Stimulated activated CD4-positive, alpha-beta T cell treated with anti-CD3 and anti-CD28 coated beads, Interleukin-15, amount 100 ng/mL, for 48 hours (primary cell): ENCODE data around the gene TMEM18.

ENCODE experiments used
- DNase-seq, 2 donors: peaks; one replicate each; pipeline ENCODE4 v3.0.0-alpha.2; 2020; ENCODE audit warnings: low read depth in 2 of 2

TMEM18 gene

DNA sequence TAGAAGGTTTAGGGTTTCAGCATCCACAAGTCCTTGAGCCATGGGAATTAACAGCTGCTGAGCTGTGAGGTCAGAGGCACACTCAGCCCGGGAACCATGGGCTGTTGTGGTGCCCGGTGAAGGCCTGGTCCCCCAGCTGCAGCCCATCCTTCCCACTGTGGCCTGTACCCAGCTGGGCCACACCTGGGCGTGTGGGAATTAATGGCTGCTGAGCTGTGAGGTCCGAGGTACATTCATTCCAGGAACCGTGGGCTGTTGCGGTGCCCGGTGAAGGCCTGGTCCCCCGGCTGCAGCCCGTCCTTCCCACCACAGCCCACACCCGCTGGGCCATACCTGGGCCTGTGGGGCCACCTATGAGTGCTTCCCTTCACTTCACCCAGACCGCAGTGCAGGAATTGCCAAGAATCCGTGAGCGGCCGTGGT, 25.2 kb downstream of the TMEM18 start:
- DNase-seq = no peak

DNA sequence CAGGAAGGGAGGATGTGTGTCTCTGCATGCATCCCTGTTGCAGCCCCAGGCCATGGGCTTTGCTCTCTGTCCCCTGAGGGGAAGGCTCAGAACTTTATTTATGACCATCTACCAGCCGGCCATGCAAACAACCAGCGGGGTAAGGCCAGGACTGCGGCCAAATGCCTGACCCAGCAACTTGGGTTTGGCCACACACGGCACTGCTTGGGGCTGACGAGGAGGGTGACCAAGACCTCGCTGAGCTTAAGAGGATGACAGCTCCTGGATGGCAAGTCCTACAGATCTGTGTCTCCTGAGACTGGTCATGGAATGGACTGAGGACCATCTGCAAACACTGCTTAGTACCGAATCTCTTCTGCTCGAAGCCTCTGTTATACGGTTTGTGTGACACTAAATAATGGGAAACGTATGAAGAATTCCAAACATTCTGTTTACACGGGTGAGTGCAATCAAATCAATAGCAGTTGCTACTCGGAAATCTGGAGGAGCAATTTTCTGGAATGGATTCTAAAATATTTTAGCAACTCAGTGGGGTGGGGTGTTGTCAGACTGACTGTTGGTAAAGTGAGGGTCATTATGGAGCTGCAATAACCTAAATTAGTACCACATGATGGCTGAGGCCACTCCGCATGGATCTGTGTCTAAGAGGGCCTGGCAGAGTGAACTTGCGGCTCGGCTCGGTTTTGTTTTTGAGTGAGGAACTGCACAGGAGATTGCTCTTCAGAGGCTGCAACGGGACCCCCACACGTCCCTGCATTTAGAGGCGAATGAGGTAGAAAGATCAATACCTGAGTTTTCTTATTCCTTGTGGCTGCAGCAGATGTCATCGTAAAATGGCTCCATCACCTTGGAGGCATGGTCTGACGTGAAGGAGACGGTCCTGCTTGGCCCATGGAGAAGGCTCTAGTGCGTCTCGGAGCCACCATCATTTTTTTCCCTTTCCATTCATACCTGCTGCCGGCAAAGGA, 26.6 kb downstream of the TMEM18 start:
- no peak for DNase-seq

GRCh38 chr2:649426-650342, 27.5 kb downstream of the TMEM18 start:
- no peak for DNase-seq

DNA sequence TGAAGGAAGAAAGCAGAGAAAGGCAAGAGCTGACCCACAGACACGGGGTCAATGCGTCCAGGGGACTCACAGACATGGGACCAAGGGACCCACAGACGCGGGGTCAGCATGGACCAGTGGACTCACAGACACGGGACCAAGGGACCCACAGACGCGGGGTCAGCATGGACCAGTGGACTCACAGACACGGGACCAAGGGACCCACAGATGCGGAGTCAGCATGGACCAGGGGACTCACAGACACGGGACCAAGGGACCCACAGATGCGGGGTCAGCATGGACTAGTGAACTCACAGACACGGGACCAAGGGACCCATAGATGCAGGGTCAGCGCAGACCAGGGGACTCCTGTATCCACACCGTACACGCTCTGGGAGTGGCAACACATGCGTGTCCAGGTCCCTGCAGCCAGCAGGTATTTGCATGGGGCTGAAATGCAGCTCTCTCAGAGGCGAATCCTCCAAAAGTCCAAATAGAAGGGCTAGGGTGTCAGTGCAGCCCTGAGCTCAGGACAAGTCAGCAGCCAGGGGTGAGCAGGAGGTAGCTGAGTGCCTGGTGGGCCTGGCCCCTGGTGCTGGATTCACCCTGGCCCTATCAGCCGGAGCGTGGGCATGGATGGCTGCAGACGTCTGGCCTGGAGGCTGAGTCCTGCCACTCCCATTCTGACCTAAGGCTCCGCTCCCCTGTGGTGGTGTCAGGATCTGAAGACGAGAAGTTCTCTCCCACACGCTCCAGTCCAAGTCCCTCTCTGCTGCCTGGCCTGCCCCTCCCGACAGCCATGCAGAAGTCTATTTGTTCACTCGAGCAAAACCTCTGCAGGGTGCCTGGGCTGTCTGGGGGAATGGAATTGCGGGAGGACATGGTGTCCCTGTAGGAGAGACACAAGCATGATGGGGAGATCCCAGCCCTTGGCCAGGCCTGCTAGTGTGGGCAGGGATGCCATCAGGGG, 28.5 kb downstream of the TMEM18 start:
- no peak for DNase-seq

DNA sequence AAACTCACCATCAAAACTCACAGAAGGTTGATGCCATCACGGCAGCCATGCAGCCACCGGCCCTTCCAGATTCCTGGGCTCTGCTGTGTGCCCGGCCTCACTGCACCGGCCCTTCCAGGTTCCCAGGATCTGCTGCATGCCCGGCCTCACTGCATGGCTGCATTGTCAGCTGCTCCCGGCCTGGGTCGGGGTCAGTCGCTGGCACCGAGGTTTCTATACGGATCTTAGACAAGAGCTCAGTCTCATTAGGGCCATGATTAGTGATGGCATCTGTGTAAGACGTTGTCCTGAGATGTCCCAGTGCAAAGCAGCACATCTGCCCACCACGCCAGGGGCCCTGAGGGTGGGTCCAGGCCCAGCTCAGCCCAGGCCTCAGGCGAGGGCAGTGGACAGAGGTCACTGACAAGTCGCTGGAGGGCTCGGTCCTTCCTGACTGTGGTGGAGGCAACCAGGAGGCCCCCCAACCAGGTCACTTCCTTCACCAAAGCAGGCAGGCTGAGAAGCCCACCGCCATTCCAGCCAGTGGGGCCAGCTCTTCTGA, 29.4 kb downstream of the TMEM18 start:
- DNase-seq = no peak

DNA sequence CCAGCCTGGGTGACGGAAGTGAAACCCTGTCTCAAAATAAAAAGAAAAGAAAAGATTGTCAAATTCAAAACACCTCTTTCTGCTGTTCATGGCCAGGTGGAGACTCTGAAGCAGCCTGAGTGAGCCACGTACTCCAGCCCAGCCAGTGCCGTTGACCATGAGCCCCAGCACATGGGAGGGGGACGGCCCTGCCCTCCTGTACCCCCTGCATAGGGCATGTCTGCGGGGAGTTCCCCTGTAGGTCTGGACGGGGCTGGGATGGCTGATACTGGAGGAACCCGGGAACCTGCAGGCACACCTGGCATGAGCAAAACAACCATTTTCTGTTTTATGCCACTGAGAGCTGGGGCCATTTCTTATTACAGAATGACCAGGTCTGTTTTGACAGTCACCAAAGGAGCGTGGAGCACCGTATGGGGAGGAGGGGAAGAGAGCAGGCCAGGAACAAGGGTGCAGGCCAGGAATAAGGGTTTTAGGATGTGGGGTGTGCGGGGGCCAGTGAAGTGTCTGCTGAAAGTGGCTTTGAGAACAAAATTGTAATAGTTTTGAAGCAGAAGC, 30.1 kb downstream of the TMEM18 start:
- no peak for DNase-seq

- no peak for DNase-seq
Measured at GRCh38 chr2:644871-645270, 32.3 kb downstream of the TMEM18 start.

DNA sequence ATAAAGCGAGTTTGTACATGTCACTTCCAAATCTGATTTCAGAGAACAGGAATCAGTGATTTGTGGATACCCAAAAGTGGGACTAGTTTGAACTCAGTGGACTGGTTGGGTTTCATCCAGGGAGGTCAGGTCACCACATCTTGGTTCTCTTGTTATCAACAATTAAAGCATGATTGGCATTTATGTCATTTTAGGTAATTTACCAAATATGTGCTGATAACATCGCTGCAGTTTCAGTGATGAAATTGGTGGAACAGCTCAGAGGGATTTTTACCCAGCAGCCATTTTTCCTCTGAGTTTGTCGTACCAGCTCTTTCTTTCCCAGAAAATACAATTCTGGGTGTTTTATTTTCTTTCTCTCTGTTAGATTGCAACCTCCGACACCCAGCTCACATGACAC, 33.4 kb downstream of the TMEM18 start:
- DNase-seq = no peak

GRCh38 chr2:643334-643733, 33.9 kb downstream of the TMEM18 start:
- DNase-seq = no peak

DNA sequence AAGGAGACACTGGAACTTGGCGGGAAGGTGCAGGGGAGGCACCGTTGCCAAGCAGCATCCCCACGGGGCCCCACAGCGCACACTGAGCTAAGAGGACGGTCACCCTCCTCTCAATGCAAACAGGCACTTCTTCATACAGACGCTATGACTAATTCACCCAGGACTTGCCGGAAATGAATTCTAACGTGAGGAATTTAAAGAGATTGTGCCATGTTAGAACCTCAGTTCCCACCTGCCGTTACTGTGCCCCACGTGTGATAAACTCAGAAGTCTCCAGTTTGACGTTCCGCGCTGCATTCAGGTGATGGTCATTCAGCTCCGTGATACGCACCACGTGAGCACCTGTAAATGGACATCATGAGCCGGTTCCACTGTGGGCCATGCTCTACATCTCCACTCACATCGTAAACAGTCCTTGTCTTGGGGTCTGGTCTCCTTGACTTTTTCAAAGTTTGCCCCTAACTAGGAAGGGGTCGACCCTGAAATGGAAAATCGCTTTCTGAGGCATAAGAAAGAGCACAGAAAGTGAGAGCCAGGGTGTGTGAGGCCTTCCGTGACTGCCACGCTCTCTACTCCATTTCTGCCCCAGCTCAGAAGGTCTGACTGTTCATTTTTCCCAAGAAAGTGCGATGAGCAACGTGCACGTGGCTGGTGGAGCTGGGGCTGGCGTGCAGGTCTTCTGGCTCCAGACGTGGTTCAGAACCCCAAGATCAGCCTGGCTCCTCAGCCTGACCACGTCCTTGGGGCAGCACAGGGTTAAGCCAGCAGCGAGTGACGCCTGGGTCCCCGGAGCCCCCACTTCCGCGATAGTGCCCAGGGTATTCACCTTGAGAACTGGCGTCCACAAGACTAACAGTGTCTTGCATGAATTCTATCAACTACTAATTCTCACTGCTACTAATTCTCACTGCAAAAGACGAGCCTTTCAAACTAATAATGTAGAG, 35.1 kb downstream of the TMEM18 start:
- DNase-seq = no peak

- DNase-seq = no peak
Measured at GRCh38 chr2:641164-641871, 35.9 kb downstream of the TMEM18 start.

- DNase-seq = no peak
Measured at GRCh38 chr2:639703-640102, 37.5 kb downstream of the TMEM18 start.

DNA sequence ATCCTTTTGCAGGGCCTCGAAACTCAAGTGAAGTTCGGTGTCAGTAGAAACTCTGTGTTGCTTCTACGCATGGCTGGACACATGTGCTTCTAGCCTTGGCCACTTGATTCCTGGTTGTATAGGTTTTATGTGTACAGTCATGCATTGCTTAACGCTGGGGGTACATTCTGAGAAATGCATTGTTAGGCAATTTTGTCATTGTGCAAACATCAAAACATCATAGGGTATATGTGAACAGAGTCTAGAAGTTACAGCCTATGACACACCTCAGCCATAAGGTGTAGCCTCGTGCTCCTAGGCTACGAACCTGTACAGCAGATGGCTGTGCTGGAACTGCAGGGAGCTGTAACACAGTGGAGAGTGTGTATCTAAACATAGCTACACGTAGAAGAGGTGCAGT, 39.4 kb downstream of the TMEM18 start:
- no peak for DNase-seq

DNA sequence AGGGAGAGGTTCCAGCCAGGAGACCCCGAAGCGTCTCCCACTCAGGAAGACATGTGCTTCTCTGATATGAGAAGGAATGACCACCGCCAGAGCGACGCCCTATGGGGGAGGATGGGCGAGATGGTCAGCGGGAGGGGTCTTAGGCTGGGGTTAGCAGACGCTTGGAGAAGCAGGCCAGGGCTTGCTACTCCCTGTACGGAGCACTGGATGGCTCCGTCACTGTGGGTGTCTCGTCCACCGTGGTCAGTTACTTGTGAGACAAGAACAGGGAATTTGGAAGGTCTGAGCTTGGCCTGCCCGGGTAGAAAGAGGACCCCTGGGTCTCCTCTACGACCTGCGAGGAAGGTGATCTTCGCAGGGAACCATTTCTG, 39.8 kb downstream of the TMEM18 start:
- no peak for DNase-seq

DNA sequence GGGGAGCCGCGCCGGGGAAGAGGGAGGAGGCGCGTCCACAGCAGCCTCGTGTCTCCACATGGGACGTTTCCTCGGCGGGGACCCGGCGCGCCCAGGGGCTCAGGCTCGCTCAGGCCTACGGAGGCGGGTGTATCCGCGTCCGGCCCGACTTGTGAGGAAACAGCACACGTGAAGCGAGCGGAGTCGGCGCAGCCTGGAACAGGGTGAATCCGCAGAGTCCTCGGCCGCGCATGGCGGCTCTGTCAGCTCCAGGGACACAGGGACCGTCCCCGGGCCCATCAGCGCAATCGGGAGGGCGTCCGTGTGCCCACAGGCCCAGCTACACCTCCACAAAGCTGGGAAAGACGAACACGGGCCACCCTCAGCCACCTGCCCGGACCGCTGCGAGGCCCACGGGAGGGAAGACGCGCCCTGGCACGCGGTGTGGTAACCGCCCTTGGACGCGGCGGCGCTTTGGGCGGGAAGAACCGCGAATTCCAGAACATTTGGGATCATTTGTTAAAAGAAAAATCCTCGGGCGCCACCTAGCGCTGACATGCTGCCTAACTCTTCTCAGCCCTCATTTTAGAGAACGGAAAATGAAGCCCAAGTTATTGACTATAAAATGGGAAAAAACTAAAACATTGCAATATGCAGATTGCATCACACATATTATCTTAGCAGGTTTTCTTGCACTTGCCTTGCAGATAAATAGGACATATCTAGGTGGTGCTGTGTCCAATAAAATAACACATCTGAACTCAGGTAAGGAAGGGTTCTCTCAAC, 40.4 kb downstream of the TMEM18 start:
- DNase-seq = peak in 1 of 2 donors; percentile 22

GRCh38 chr2:635687-636621, 41.3 kb downstream of the TMEM18 start:
- DNase-seq = no peak
